H1 (cell line): ENCODE measurements around the gene KCTD3. TPM values are rescaled to one million over a fixed set of nuclear protein-coding genes. Genes with fewer than 3 reads are reported as not detected.

Source experiments
- CTCF ChIA-PET: fragments of 300-600 bp; sonication (Branson Sonifier 250); formaldehyde crosslinking; loops from one replicate; lab custom pipeline; 2021; ENCODE audit not compliant: partially characterized antibody; lab: Charles Lee
- POLR2A ChIA-PET: fragments of 300-600 bp; sonication (Branson Sonifier 250); formaldehyde crosslinking; loops from one replicate; lab custom pipeline; 2021; ENCODE audit warnings: inconsistent platforms; ENCODE audit not compliant: partially characterized antibody; lab: Charles Lee
- DNase-seq, 2 experiments: peaks; one replicate each; pipeline versions ENCODE4 v3.0.0 to v3.0.0-alpha.2; 2010 to 2022; ENCODE audit warnings: low spot score in 2 of 2, low read depth in 1 of 2, mixed read lengths in 1 of 2
- FAIRE-seq: peaks from 2 replicates; lab custom pipeline; 2011; peaks lifted over from hg19 to GRCh38; lab: Jason Lieb, UNC
- H2AFZ ChIP-seq: 2 replicates; pipeline ENCODE4 v1.8.1; 2012; ENCODE audit warnings: low read length, inconsistent platforms
- H2AK5ac ChIP-seq: 2 replicates; pipeline ENCODE4 v1.6.1; 2013; ENCODE audit warnings: low read depth, low read length
- H2BK120ac ChIP-seq: replicated peaks from 2 replicates; pipeline ENCODE3; 2013; ENCODE audit warnings: low read depth, low read length, inconsistent platforms
- H2BK12ac ChIP-seq: 2 replicates; pipeline ENCODE4 v1.6.1; 2013; ENCODE audit warnings: low read depth, low read length
- H2BK15ac ChIP-seq: 2 replicates; pipeline ENCODE4 v1.6.1; 2013; ENCODE audit warnings: low read length
- H2BK20ac ChIP-seq: 2 replicates; pipeline ENCODE4 v1.6.1; 2013; ENCODE audit warnings: low read length
- H2BK5ac ChIP-seq: 2 replicates; pipeline ENCODE4 v1.6.1; 2013; ENCODE audit warnings: low read depth, low read length
- H3K14ac ChIP-seq: 2 replicates; pipeline ENCODE4 v1.6.1; 2013; ENCODE audit warnings: inconsistent platforms; ENCODE audit not compliant: insufficient read length
- H3K18ac ChIP-seq: 2 replicates; pipeline ENCODE4 v1.6.1; 2013; ENCODE audit warnings: low read length; ENCODE audit errors: extremely low read depth
- H3K23ac ChIP-seq: 2 replicates; pipeline ENCODE4 v1.6.1; 2013; ENCODE audit warnings: inconsistent platforms; ENCODE audit not compliant: insufficient read length
- H3K23me2 ChIP-seq: 2 replicates; pipeline ENCODE4 v1.6.1; 2013; ENCODE audit warnings: low read depth, low read length
- H3K27ac ChIP-seq: 2 replicates; pipeline ENCODE4 v1.6.1; 2011; ENCODE audit warnings: low read depth, low read length, inconsistent platforms
- H3K27me3 ChIP-seq, 4 experiments: replicated peaks in 1 of 4; 1 replicate in 1 of 4; 2 replicates in 3 of 4; pipeline versions ENCODE4 v1.6.1 to v1.8.1; 2011 to 2013; ENCODE audit warnings: low read length in 3 of 4, mild to moderate bottlenecking in 3 of 4, inconsistent platforms in 2 of 4, mixed read lengths in 2 of 4, moderate library complexity in 1 of 4; ENCODE audit not compliant: control insufficient read depth in 3 of 4, insufficient read depth in 3 of 4; ENCODE audit errors: extremely low read depth in 1 of 4
- H3K36me3 ChIP-seq, 4 experiments: 2 replicates each; pipeline versions ENCODE4 v1.6.1 to v1.8.1; 2011 to 2013; ENCODE audit warnings: mild to moderate bottlenecking in 4 of 4, low read length in 3 of 4, moderate library complexity in 2 of 4, control low read depth in 1 of 4, inconsistent platforms in 1 of 4; ENCODE audit not compliant: insufficient read depth in 4 of 4, control insufficient read depth in 2 of 4
- H3K4ac ChIP-seq: replicated peaks from 2 replicates; pipeline ENCODE3; 2013; ENCODE audit warnings: low read length, low read depth, mixed read lengths, inconsistent platforms; ENCODE audit not compliant: insufficient read length
- H3K4me1 ChIP-seq, 4 experiments: replicated peaks in 1 of 4; 1 replicate in 1 of 4; 2 replicates in 3 of 4; pipeline versions ENCODE4 v1.6.1 to v1.8.1; 2011 to 2013; ENCODE audit warnings: low read length in 3 of 4, inconsistent platforms in 2 of 4, mixed read lengths in 1 of 4; ENCODE audit not compliant: insufficient read depth in 4 of 4, control insufficient read depth in 3 of 4
- H3K4me2 ChIP-seq, 2 experiments: 2 replicates each; pipeline versions ENCODE4 v1.6.1 to v1.8.1; 2011 to 2013; ENCODE audit warnings: low read depth in 2 of 2, low read length in 2 of 2, control low read depth in 1 of 2, inconsistent platforms in 1 of 2, mild to moderate bottlenecking in 1 of 2; ENCODE audit not compliant: insufficient read depth in 1 of 2
- H3K4me3 ChIP-seq, 4 experiments: fragments of 200-600, 300-600 bp in 1 of 4; sonication (generic), shearing (Covaris generic), sonication (Bioruptor Twin) in 1 of 4; 2 replicates each; pipeline versions ENCODE4 v1.5.1 to v1.8.1; 2011 to 2016; ENCODE audit warnings: low read length in 4 of 4, low read depth in 3 of 4, control low read depth in 2 of 4, inconsistent platforms in 2 of 4, mild to moderate bottlenecking in 2 of 4, mixed read lengths in 1 of 4, moderate library complexity in 1 of 4; ENCODE audit not compliant: insufficient read depth in 2 of 4; ENCODE audit errors: extremely low read depth in 1 of 4
- H3K56ac ChIP-seq: replicated peaks from 2 replicates; pipeline ENCODE3; 2013; ENCODE audit warnings: low read depth, mild to moderate bottlenecking, mixed read lengths, low read length, inconsistent platforms; ENCODE audit not compliant: insufficient read length
- H3K79me1 ChIP-seq: 2 replicates; pipeline ENCODE4 v1.6.1; 2013; ENCODE audit warnings: low read depth, low read length, control low read depth
- H3K79me2 ChIP-seq, 2 experiments: 2 replicates each; pipeline versions ENCODE4 v1.6.1 to v1.8.1; 2012 to 2013; ENCODE audit warnings: low read length in 2 of 2, mild to moderate bottlenecking in 2 of 2, inconsistent platforms in 1 of 2; ENCODE audit not compliant: insufficient read depth in 2 of 2, control insufficient read depth in 1 of 2
- H3K9ac ChIP-seq, 4 experiments: replicated peaks in 1 of 4; 1 replicate in 1 of 4; 2 replicates in 3 of 4; pipeline versions ENCODE4 v1.6.1 to v1.8.1; 2011 to 2013; ENCODE audit warnings: low read depth in 3 of 4, low read length in 3 of 4, control low read depth in 2 of 4, mild to moderate bottlenecking in 2 of 4, moderate library complexity in 2 of 4, inconsistent platforms in 1 of 4; ENCODE audit errors: extremely low read depth in 1 of 4
- H3K9me3 ChIP-seq, 2 experiments: 2 replicates each; pipeline versions ENCODE4 v1.6.1 to v1.8.1; 2012 to 2013; ENCODE audit warnings: mild to moderate bottlenecking in 2 of 2, moderate library complexity in 2 of 2, control low read depth in 1 of 2, inconsistent platforms in 1 of 2, low read depth in 1 of 2, low read length in 1 of 2, mixed read lengths in 1 of 2; ENCODE audit not compliant: insufficient read depth in 2 of 2
- H4K20me1 ChIP-seq, 2 experiments: replicated peaks in 1 of 2; 2 replicates each; pipeline versions ENCODE3 to v1.8.1; 2011 to 2013; ENCODE audit warnings: inconsistent platforms in 2 of 2, low read length in 2 of 2, mild to moderate bottlenecking in 1 of 2; ENCODE audit not compliant: insufficient read depth in 2 of 2, control insufficient read depth in 1 of 2
- H4K5ac ChIP-seq: 2 replicates; pipeline ENCODE4 v1.6.1; 2013; ENCODE audit warnings: low read length, low read depth, mixed read lengths, inconsistent platforms; ENCODE audit not compliant: insufficient read length
- H4K8ac ChIP-seq: 2 replicates; pipeline ENCODE4 v1.8.0; 2013; ENCODE audit warnings: mild to moderate bottlenecking, moderate library complexity, low read length, inconsistent platforms; ENCODE audit not compliant: insufficient read depth; ENCODE audit errors: extremely low read depth
- H4K91ac ChIP-seq: replicated peaks from 2 replicates; pipeline ENCODE3; 2013; ENCODE audit warnings: low read length, mixed read lengths, inconsistent platforms; ENCODE audit not compliant: insufficient read length
- BACH1 ChIP-seq: IDR thresholded peaks from 2 replicates; pipeline ENCODE4 v1.6.1; 2012; ENCODE audit warnings: low read length, improper control_type of control experiment
- CBX8 ChIP-seq: fragments of 300-800, 300-1000 bp; sonication (generic); IDR thresholded peaks from 2 replicates; pipeline ENCODE4 v1.7.1; 2016; ENCODE audit warnings: low read depth, low read length, borderline replicate concordance
- HDAC6 ChIP-seq: IDR thresholded peaks from one replicate; pipeline ENCODE4 v1.7.1; 2012; ENCODE audit warnings: low read depth, mild to moderate bottlenecking, inconsistent platforms, low read length, moderate library complexity
- KDM5A ChIP-seq: fragments of 200-600 bp; IDR thresholded peaks from 2 replicates; pipeline ENCODE4 v1.7.1; 2012; ENCODE audit warnings: mild to moderate bottlenecking, low read length, inconsistent platforms, mixed read lengths
- MAFK ChIP-seq: IDR thresholded peaks from 2 replicates; pipeline ENCODE4 v1.6.1; 2012; ENCODE audit warnings: low read depth, mild to moderate bottlenecking, improper control_type of control experiment, low read length
- SIRT6 ChIP-seq: IDR thresholded peaks from one replicate; pipeline ENCODE4 v1.7.1; 2012; ENCODE audit warnings: low read length, inconsistent platforms
- SIX5 ChIP-seq: IDR thresholded peaks from 2 replicates; pipeline ENCODE4 v1.6.1; 2011; ENCODE audit warnings: mild to moderate bottlenecking, low read depth, low read length
- TAF1 ChIP-seq: IDR thresholded peaks from 2 replicates; pipeline ENCODE4 v1.6.1; 2011; ENCODE audit warnings: mild to moderate bottlenecking, low read depth, low read length
- TAF7 ChIP-seq: optimal IDR thresholded peaks from 2 replicates; pipeline ENCODE3; 2011; ENCODE audit warnings: low read depth, mild to moderate bottlenecking, inconsistent platforms, low read length, moderate library complexity, borderline replicate concordance
- USF2 ChIP-seq: IDR thresholded peaks from 2 replicates; pipeline ENCODE4 v1.6.1; 2011; ENCODE audit warnings: low read length, improper control_type of control experiment
- WGBS, 2 experiments: shearing (Covaris generic) in 1 of 2; methylation state at CpG; one replicate each; pipeline versions ENCODE4 v1.1.6 to v1.1.7; 2013 to 2015; ENCODE audit warnings: low lambda C conversion rate in 2 of 2, mixed read lengths in 2 of 2, inconsistent platforms in 1 of 2, low coverage in 1 of 2, missing lambda C conversion rate in 1 of 2; ENCODE audit not compliant: insufficient replicate concordance in 2 of 2, insufficient coverage in 1 of 2, insufficient read length in 1 of 2; ENCODE audit errors: extremely low coverage in 1 of 2, missing lambda C conversion rate in 1 of 2; 5-methylcytosine and 5-hydroxymethylcytosine counted together
- polyA plus RNA-seq, 7 experiments: library from polyadenylated mRNA; depleted of rRNA in 3 of 7; stranded (reverse) in 5 of 7; unstranded in 2 of 7; fragments of >200 nt in 5 of 7; fragments of 200-250 nt in 2 of 7; gene quantifications; 1 replicate in 5 of 7; 2 replicates in 1 of 7; 4 replicates in 1 of 7; pipeline versions ENCODE4 v1.2.1 to v1.2.3, GENCODE V29; 2011 to 2013; ENCODE audit warnings: missing spikeins in 2 of 7, mixed read lengths in 2 of 7
- total RNA-seq: library from RNA; stranded (reverse); fragmentation: NEBNext Ultra II Directional; extraction: Animal tissue kit (Norgen Biotek cat#: 25700); gene quantifications from 2 replicates; pipeline ENCODE4 v1.2.1, GENCODE V29; 2021

Gene KCTD3
- total and polyA plus RNA-seq, 2 of the 8 experiments (the other 6 are each of a cell fraction or from before 2014, with no cell fraction given), result 43.0 to 55.6 TPM

DNA sequence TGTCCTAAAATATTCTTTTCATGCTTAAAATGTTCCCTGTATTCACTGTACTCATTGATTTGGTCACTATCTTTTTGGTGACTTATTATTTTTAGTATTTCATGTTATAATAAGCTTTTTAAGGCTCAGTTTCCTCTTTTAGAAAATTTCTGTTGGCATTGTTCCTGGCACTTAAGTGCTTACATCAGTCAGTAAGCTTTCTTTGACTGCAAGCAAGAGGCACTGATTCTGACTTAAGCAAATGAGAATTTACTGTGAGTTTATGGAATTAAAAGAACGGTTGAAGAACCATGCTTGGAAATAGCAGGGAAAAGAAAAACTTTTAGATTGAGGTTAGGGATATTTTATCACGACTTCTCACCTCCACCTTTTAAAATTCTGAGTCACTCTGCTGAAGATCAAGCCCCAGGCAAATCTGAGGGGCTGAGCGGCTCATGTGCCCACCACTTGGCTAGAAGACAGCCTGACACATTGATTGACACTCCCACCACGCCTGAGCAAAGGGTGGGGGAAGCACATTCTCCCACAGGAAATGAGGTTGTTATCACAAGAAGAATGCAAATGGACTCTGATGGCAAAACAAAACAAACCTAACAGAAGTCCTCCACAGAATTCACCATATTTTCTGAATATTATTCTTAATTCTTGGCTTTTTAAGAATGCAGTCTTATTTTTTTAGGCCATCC lies 102.8 kb downstream of the KCTD3 start:
- no peak overlapping the region for H3K23ac ChIP-seq
- no peak overlapping the region for H2BK120ac ChIP-seq
- CTCF ChIA-PET, result no interaction called here
- no peak overlapping the region for H2BK20ac ChIP-seq
- no peak overlapping the region for H2BK12ac ChIP-seq
- no peak overlapping the region for H3K14ac ChIP-seq
- no peak overlapping the region for H2BK5ac ChIP-seq
- H3K4me1 ChIP-seq, result peaks cover 0 to 5% (median 2%) of the 10 kb centered on the region in 4 experiments; a peak in 2 of 7 replicates
- H4K5ac ChIP-seq, result no peak overlapping the region
- H4K8ac ChIP-seq, result no peak overlapping the region
- no peak overlapping the region for H2BK15ac ChIP-seq
- no peaks in the 10 kb centered on the region for H3K36me3 ChIP-seq
- H4K20me1 ChIP-seq, result no peaks in the 10 kb centered on the region
- FAIRE-seq (peak; percentile 24), DNase-seq (no peak)
- no peak overlapping the region for H3K4me2 ChIP-seq
- no peaks in the 10 kb centered on the region for H3K9me3 ChIP-seq
- no peak overlapping the region for H3K9ac ChIP-seq
- no peak overlapping the region for H3K56ac ChIP-seq
- 77% methylated on average over 4 of the region's 4 CpGs; no CpG with 5 or more reads in 1 of the 2 experiments for WGBS, 2 experiments
- H3K18ac ChIP-seq, result no peak overlapping the region
- H2AFZ ChIP-seq, result no peak overlapping the region
- POLR2A ChIA-PET, result no interaction called here
- H3K79me1 ChIP-seq, result no peaks in the 10 kb centered on the region
- H3K27me3 ChIP-seq, result no peaks in the 10 kb centered on the region
- no peak overlapping the region for H4K91ac ChIP-seq
- no peak overlapping the region for H3K4ac ChIP-seq
- H2AK5ac ChIP-seq, result no peak overlapping the region
- no peak overlapping the region for H3K27ac ChIP-seq
- H3K4me3 ChIP-seq, result no peak overlapping the region
- no peaks in the 10 kb centered on the region for H3K79me2 ChIP-seq
- no peaks in the 10 kb centered on the region for H3K23me2 ChIP-seq
- TF ChIP-seq MAFK (no peak), KDM5A (no peak), CBX8 (no peak), TAF7 (no peak), BACH1 (no peak), HDAC6 (no peak), SIRT6 (no peak), TAF1 (no peak), USF2 (no peak), SIX5 (no peak)
